Measurements from ENCODE around the gene CFAP299.

DNA sequence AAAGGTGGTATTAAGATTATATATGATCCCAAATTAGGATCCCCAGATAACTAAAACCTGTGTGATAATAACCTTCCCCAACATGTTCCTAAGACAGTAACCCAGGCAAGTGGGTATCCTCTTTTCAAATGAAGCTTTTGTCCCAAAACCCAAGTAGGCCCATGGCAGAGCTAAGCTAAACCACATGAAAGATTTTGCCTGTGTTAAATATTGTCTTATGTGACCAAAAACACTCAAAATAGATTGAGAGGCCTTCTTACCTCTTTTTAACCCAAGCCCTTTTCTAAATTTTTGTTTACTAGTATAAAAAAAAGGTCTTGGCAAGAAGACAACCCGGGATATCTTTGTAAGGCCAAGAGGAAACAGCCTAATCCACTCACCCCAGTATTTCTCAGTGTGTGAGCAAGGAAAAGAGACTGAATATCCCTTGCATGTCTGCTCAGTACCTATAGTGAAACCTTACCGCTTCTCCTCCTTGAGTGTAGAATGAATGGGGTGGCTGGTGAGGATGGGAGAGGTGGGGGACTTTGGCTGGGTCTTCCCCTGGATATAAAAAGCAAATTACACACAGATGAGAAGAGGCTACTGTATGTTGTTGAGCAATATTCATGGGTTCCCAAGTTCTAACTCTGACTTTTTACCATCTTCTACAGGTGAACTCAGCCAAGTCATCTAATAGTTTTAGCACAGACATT, 506.2 kb downstream of the CFAP299 start:
- TF ChIP-seq, protein P1, sequence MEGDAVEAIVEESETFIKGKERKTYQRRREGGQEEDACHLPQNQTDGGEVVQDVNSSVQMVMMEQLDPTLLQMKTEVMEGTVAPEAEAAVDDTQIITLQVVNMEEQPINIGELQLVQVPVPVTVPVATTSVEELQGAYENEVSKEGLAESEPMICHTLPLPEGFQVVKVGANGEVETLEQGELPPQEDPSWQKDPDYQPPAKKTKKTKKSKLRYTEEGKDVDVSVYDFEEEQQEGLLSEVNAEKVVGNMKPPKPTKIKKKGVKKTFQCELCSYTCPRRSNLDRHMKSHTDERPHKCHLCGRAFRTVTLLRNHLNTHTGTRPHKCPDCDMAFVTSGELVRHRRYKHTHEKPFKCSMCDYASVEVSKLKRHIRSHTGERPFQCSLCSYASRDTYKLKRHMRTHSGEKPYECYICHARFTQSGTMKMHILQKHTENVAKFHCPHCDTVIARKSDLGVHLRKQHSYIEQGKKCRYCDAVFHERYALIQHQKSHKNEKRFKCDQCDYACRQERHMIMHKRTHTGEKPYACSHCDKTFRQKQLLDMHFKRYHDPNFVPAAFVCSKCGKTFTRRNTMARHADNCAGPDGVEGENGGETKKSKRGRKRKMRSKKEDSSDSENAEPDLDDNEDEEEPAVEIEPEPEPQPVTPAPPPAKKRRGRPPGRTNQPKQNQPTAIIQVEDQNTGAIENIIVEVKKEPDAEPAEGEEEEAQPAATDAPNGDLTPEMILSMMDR (conservative IDR thresholded peaks at IDR 0.05): no peak
- no peak for TF ChIP-seq EZH2 (IDR thresholded peaks at IDR 0.05; ENCODE audit: low read depth)
